A549 (cell line): ENCODE measurements around the gene ALAD.

ENCODE experiments used
- CHD2 ChIP-seq: fragments of 150-350 bp; IDR thresholded peaks from 2 replicates; pipeline ENCODE4 v1.6.1; 2014; ENCODE audit warnings: low read length; ENCODE audit not compliant: partially characterized antibody
- CTCF ChIP-seq: fragments of >200 bp; sonication (Bioruptor Twin); formaldehyde crosslinking; IDR thresholded peaks from 3 replicates; pipeline ENCODE4 v1.5.1; 2016
- EP300 ChIP-seq, 2 experiments: fragments of >200 bp; sonication (Bioruptor Twin); formaldehyde crosslinking; IDR thresholded peaks; 2 replicates in 1 of 2; 3 replicates in 1 of 2; pipeline ENCODE4 v1.6.1; 2016 to 2017
- HOXA7 ChIP-seq: fragments of 250-450 bp; sonication (Bioruptor Pico); IDR thresholded peaks from 2 replicates; pipeline ENCODE4 v1.5.0; 2020; ENCODE audit warnings: mild to moderate bottlenecking, moderate library complexity
- NPAS2 ChIP-seq: fragments of 250-450 bp; sonication (Bioruptor Pico); IDR thresholded peaks from 2 replicates; pipeline ENCODE4 v1.8.0; 2022; ENCODE audit warnings: mild to moderate bottlenecking, moderate library complexity, borderline replicate concordance
- POLR2A ChIP-seq: IDR thresholded peaks from 2 replicates; pipeline ENCODE4 v1.6.1; 2012; ENCODE audit warnings: mild to moderate bottlenecking, low read length
- REST ChIP-seq: fragments of 200-600 bp; sonication (generic); IDR thresholded peaks from 2 replicates; pipeline ENCODE4 v1.6.1; 2016; ENCODE audit warnings: antibody characterized with exemption, mild to moderate bottlenecking, moderate library complexity

- TF ChIP-seq NPAS2 (CRISPR knock-in tag) (no peak), REST (no peak), HOXA7 (CRISPR knock-in tag) (no peak), CHD2 (no peak), CTCF (no peak), POLR2A (no peak), EP300 (IDR thresholded peaks at IDR 0.05) (no peak)
Measured at GRCh38 chr9:113403646-113404045, 2.6 kb upstream of the ALAD start.
